Karpas-422 (cell line): ENCODE measurements around the gene SLC44A5. TPM values are rescaled to one million over a fixed set of nuclear protein-coding genes. Genes with fewer than 3 reads are reported as not detected.

Experiments
- DNase-seq: peaks from one replicate; pipeline ENCODE4 v3.0.0-alpha.2; 2015
- H2AFZ ChIP-seq: fragments of 200-600 bp; sonication (generic); 2 replicates; pipeline ENCODE4 v1.6.1; 2014; ENCODE audit warnings: antibody characterized with exemption, low read length, mixed read lengths
- H3K27ac ChIP-seq: fragments of 200-600 bp; sonication (generic); 2 replicates; pipeline ENCODE4 v1.5.1; 2014; ENCODE audit warnings: mild to moderate bottlenecking, low read length, moderate library complexity
- H3K27me3 ChIP-seq: fragments of 200-600 bp; sonication (generic); 2 replicates; pipeline ENCODE4 v1.6.1; 2014; ENCODE audit warnings: low read length, mixed read lengths
- H3K36me3 ChIP-seq: fragments of 200-600 bp; sonication (generic); 2 replicates; pipeline ENCODE4 v1.6.1; 2014; ENCODE audit warnings: low read length, mixed read lengths; ENCODE audit not compliant: insufficient read depth
- H3K4me1 ChIP-seq: fragments of 200-600 bp; sonication (generic); 2 replicates; pipeline ENCODE4 v1.6.1; 2014; ENCODE audit warnings: mild to moderate bottlenecking, low read length, mixed read lengths
- H3K4me2 ChIP-seq: fragments of 200-600 bp; sonication (generic); 2 replicates; pipeline ENCODE4 v1.6.1; 2014; ENCODE audit warnings: low read length, low read depth, mild to moderate bottlenecking; ENCODE audit not compliant: poor library complexity, severe bottlenecking
- H3K4me3 ChIP-seq: fragments of 200-600 bp; sonication (generic); 2 replicates; pipeline ENCODE4 v1.5.1; 2014; ENCODE audit warnings: mild to moderate bottlenecking, antibody characterized with exemption, low read length, mixed read lengths
- H3K79me2 ChIP-seq: fragments of 200-600 bp; sonication (generic); 2 replicates; pipeline ENCODE4 v1.6.1; 2014; ENCODE audit warnings: mild to moderate bottlenecking, low read length, mixed read lengths
- H3K9ac ChIP-seq: fragments of 200-600 bp; sonication (generic); 2 replicates; pipeline ENCODE4 v1.6.0; 2014; ENCODE audit warnings: low read length
- H3K9me2 ChIP-seq: fragments of 200-600 bp; sonication (generic), shearing (Covaris generic); replicated peaks from 2 replicates; pipeline ENCODE4 v1.6.0; 2014; ENCODE audit warnings: mild to moderate bottlenecking, low read length, moderate library complexity; ENCODE audit not compliant: insufficient read depth
- H3K9me3 ChIP-seq: fragments of 300-700, 200-600 bp; sonication (generic); 2 replicates; pipeline ENCODE4 v1.6.1; 2014; ENCODE audit warnings: low read length, mixed read lengths
- H4K20me1 ChIP-seq: fragments of 200-600 bp; sonication (generic); 2 replicates; pipeline ENCODE4 v1.6.1; 2014; ENCODE audit warnings: mild to moderate bottlenecking, antibody characterized with exemption, low read length, low read depth; ENCODE audit not compliant: insufficient read depth
- total RNA-seq: library from RNA; depleted of rRNA; stranded (reverse); fragments of >200 nt; shearing (Covaris generic); gene quantifications from 2 replicates; pipeline ENCODE4 v1.2.3, GENCODE V29; 2014; ENCODE audit warnings: low replicate concordance

Gene SLC44A5
- total RNA-seq, 1 experiment from 2014 or later = not detected

DNA sequence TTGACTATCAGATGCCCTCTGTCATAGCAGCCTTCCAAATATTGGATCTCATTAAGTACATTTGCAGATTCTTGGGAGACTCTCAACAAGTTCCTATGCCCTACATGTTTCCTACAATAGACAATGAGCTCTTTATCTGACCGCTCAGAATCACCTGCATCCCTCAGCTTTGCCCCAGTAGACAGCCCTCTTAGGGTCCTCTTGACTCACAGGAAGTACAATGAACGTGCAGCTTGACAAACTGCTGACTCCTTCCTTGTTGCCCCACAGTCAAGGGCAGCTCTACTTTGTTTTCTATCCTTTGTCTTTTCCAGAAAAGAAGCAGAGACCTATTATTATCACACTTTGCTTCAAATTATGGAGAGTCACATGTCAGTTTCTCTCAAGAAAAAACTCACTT, 27.6 kb downstream of the SLC44A5 start:
- no peak overlapping the region for H3K4me2 ChIP-seq
- no peaks in the 10 kb centered on the region for H3K79me2 ChIP-seq
- no peak overlapping the region for H2AFZ ChIP-seq
- H3K27me3 ChIP-seq = no peaks in the 10 kb centered on the region
- DNase-seq = no peak
- no peak overlapping the region for H3K9ac ChIP-seq
- no peak overlapping the region for H3K4me3 ChIP-seq
- no peaks in the 10 kb centered on the region for H3K9me3 ChIP-seq
- H3K36me3 ChIP-seq = no peaks in the 10 kb centered on the region
- H4K20me1 ChIP-seq = no peaks in the 10 kb centered on the region
- no peaks in the 10 kb centered on the region for H3K9me2 ChIP-seq
- no peaks in the 10 kb centered on the region for H3K4me1 ChIP-seq
- no peak overlapping the region for H3K27ac ChIP-seq

DNA sequence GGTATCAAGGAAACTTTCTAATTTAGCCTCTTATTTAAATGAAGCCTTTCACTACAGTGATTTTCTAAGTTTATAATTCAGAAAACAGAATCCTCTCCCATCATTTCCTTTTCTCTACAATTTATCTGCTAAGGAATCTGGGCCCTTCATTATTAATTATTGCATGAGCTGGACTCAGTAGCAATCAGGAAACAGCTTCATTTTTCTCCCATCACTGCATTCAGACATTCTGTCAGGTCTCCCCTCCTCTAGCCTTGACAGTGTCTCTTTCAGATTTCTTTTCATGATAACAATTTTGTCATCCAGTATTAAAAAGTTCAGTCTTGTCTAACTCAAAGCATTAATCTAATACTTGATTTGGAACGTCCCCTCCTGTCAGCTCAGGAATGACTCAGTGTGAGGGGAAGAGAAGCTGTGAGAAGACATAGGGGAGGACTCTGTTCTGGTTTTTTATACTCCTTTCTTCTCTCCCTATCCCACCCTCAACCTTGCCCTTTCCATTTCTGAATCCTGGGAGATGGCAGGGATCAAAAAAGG, 28.1 kb downstream of the SLC44A5 start:
- H2AFZ ChIP-seq = no peak overlapping the region
- no peaks in the 10 kb centered on the region for H3K4me1 ChIP-seq
- no peak for DNase-seq
- no peaks in the 10 kb centered on the region for H3K9me3 ChIP-seq
- H3K27ac ChIP-seq = no peak overlapping the region
- no peaks in the 10 kb centered on the region for H4K20me1 ChIP-seq
- no peaks in the 10 kb centered on the region for H3K27me3 ChIP-seq
- no peaks in the 10 kb centered on the region for H3K79me2 ChIP-seq
- no peaks in the 10 kb centered on the region for H3K9me2 ChIP-seq
- H3K36me3 ChIP-seq = no peaks in the 10 kb centered on the region
- no peak overlapping the region for H3K4me3 ChIP-seq
- no peak overlapping the region for H3K4me2 ChIP-seq
- H3K9ac ChIP-seq = no peak overlapping the region

DNA sequence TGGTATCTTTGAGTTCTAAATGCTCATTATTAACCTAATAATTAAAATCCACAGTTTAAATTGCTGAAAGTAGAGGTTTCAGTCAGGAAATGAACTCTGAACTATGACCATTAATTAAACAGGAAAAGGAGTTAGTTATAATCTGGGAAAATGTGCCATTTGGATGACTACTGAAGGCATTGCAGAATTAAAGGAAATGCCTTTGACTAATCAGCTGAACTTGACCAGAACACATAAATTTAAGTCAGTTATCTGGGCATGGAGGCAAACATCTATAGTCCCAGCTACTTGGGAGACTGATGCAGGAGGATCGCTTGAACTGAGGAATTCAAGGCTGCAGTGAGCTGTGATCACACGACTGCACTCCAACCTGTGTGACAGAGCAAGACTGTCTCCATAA, 31.9 kb downstream of the SLC44A5 start:
- Histone ChIP-seq H3K9ac (no peak overlapping the region), H3K79me2 (no peaks in the 10 kb centered on the region), H3K36me3 (no peaks in the 10 kb centered on the region), H3K27ac (no peak overlapping the region), H3K4me1 (no peaks in the 10 kb centered on the region), H3K4me3 (no peak overlapping the region), H3K9me2 (no peaks in the 10 kb centered on the region), H3K4me2 (no peak overlapping the region), H3K9me3 (no peaks in the 10 kb centered on the region), H3K27me3 (no peaks in the 10 kb centered on the region), H4K20me1 (no peaks in the 10 kb centered on the region), H2AFZ (no peak overlapping the region)
- DNase-seq = no peak

- Histone ChIP-seq H3K27me3 (no peaks in the 10 kb centered on the region), H3K9me3 (no peaks in the 10 kb centered on the region), H3K36me3 (no peaks in the 10 kb centered on the region)
These were observed 35.1 kb downstream of the SLC44A5 start for GRCh38 chr1:75575837-75576236.

GRCh38 chr1:75567191-75567590, 43.7 kb downstream of the SLC44A5 start:
- H3K79me2 ChIP-seq = no peaks in the 10 kb centered on the region
- no peaks in the 10 kb centered on the region for H3K36me3 ChIP-seq
- no peaks in the 10 kb centered on the region for H3K9me3 ChIP-seq
- no peaks in the 10 kb centered on the region for H3K9me2 ChIP-seq
- no peak overlapping the region for H3K27ac ChIP-seq
- DNase-seq = no peak
- H3K27me3 ChIP-seq = no peaks in the 10 kb centered on the region
- no peaks in the 10 kb centered on the region for H3K4me1 ChIP-seq
- no peak overlapping the region for H3K4me3 ChIP-seq
- no peak overlapping the region for H2AFZ ChIP-seq
- H4K20me1 ChIP-seq = no peaks in the 10 kb centered on the region
- no peak overlapping the region for H3K9ac ChIP-seq
- no peak overlapping the region for H3K4me2 ChIP-seq

More at GRCh38 chr1:75575837-75576236, 35.1 kb downstream of the SLC44A5 start:
- Histone ChIP-seq H3K79me2 (no peaks in the 10 kb centered on the region), H4K20me1 (no peaks in the 10 kb centered on the region), H2AFZ (no peak overlapping the region), H3K9ac (no peak overlapping the region), H3K9me2 (no peaks in the 10 kb centered on the region), H3K27ac (no peak overlapping the region), H3K4me2 (no peak overlapping the region), H3K4me1 (no peaks in the 10 kb centered on the region), H3K4me3 (no peak overlapping the region)
- DNase-seq = no peak

GRCh38 chr1:75559800-75560199, 51.1 kb downstream of the SLC44A5 start:
- no peaks in the 10 kb centered on the region for H3K36me3 ChIP-seq

DNA sequence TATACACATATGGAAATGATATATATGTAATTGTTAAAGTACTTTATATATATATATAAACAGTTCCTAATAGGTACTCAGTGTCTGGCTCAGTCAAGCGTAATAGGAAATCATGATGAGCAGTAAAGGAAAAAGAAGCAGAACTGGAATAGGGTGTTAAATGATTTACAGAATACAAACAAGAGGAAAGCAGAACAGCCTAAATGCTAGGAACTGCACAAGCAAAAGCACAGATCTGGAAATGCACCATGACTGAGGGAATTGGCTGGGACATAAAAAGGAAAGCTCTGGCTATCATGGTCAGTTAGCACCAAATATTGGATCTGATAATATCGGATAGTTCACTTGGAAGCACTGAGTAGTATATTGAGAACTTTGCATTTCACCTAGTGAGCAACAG, 51.8 kb downstream of the SLC44A5 start:
- Histone ChIP-seq H3K4me1 (no peaks in the 10 kb centered on the region), H3K4me3 (no peak overlapping the region), H3K27me3 (no peaks in the 10 kb centered on the region), H2AFZ (no peak overlapping the region), H3K9me3 (no peaks in the 10 kb centered on the region), H3K27ac (no peak overlapping the region), H4K20me1 (no peaks in the 10 kb centered on the region), H3K4me2 (no peak overlapping the region), H3K79me2 (no peaks in the 10 kb centered on the region), H3K36me3 (no peaks in the 10 kb centered on the region), H3K9me2 (no peaks in the 10 kb centered on the region), H3K9ac (no peak overlapping the region)
- DNase-seq = no peak

More at GRCh38 chr1:75559800-75560199, 51.1 kb downstream of the SLC44A5 start:
- Histone ChIP-seq H4K20me1 (no peaks in the 10 kb centered on the region), H3K9ac (no peak overlapping the region), H3K9me2 (no peaks in the 10 kb centered on the region), H3K4me1 (no peaks in the 10 kb centered on the region), H3K4me2 (no peak overlapping the region), H3K9me3 (no peaks in the 10 kb centered on the region), H2AFZ (no peak overlapping the region), H3K27me3 (no peaks in the 10 kb centered on the region), H3K79me2 (no peaks in the 10 kb centered on the region), H3K4me3 (no peak overlapping the region), H3K27ac (no peak overlapping the region)
- DNase-seq = no peak

DNA sequence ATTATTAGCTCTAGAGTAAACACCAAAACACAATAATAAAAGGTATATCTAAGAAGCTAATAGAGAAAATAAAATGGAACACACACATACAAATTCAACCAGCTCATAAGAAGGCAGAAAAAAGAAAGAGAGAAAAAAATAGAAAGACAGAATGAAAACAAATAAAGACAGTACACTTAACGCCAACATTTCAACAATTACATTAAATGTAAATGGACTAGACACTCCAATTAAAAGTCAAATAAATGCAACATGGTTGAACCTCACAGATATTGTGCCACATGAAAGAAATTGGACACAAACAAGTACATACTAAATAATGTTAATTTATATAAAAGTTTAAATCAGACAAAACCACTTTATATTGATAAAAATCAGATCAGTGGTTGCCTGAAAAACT, 56.0 kb downstream of the SLC44A5 start:
- H3K4me3 ChIP-seq = no peak overlapping the region
- H3K79me2 ChIP-seq = no peaks in the 10 kb centered on the region
- H3K9me2 ChIP-seq = no peaks in the 10 kb centered on the region
- no peaks in the 10 kb centered on the region for H3K9me3 ChIP-seq
- DNase-seq = no peak
- H3K36me3 ChIP-seq = no peaks in the 10 kb centered on the region
- no peak overlapping the region for H3K4me2 ChIP-seq
- no peaks in the 10 kb centered on the region for H3K27me3 ChIP-seq
- no peak overlapping the region for H3K27ac ChIP-seq
- H3K4me1 ChIP-seq = no peaks in the 10 kb centered on the region
- H4K20me1 ChIP-seq = no peaks in the 10 kb centered on the region
- H2AFZ ChIP-seq = no peak overlapping the region
- H3K9ac ChIP-seq = no peak overlapping the region

GRCh38 chr1:75554181-75554580, 56.7 kb downstream of the SLC44A5 start:
- no peaks in the 10 kb centered on the region for H3K9me2 ChIP-seq
- H3K4me1 ChIP-seq = no peaks in the 10 kb centered on the region

More at GRCh38 chr1:75554181-75554580, 56.7 kb downstream of the SLC44A5 start:
- Histone ChIP-seq H3K27ac (no peak overlapping the region), H3K36me3 (no peaks in the 10 kb centered on the region), H3K79me2 (no peaks in the 10 kb centered on the region), H3K4me3 (no peak overlapping the region), H3K27me3 (no peaks in the 10 kb centered on the region), H3K9me3 (no peaks in the 10 kb centered on the region), H4K20me1 (no peaks in the 10 kb centered on the region), H3K4me2 (no peak overlapping the region), H2AFZ (no peak overlapping the region), H3K9ac (no peak overlapping the region)
- DNase-seq = no peak
